T-helper 2 cell (primary cell): ENCODE results near the gene GPR15LG.
"Not testable (repeated sequence)": the region's sequence is repeated elsewhere in the genome, so short reads cannot be mapped to it uniquely, and the experiment has no call there.

Source experiments
- DNase-seq, 5 experiments: peaks; one replicate each; pipeline versions ENCODE4 v3.0.0 to v3.0.0-alpha.2; 2012 to 2022
- total RNA-seq, 2 donors: gene quantifications; one replicate each; lab custom pipeline; 2026; lab: John Stamatoyannopoulos, UW

Gene GPR15LG
- total RNA-seq: 0 to 0.07 reads per million in 2 donors

DNA sequence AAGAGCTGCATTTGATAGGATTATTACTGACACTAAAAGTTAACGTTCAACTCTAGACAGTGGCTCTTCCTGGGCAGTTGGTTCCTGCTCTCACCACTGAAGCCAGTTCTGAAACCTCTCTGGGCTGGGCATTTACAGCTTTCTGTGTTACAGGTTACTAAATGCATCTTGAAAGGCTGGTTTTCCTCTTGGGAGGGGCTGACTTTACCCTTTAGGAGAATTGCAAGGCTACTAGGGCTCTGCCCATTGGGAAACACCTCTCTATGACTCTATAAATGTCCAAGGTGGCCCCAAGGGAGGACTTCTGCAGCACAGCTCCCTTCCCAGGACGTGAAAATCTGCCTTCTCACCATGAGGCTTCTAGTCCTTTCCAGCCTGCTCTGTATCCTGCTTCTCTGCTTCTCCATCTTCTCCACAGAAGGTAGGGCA lies at the start of gene GPR15LG:
Gene GPR15LG, plus strand, starts transcription at position 301 of the 429 bp plus-strand sequence. Its CDS starts 51 bp downstream, at position 352.
- no peak for DNase-seq

- DNase-seq: not testable (repeated sequence)
Observed at GRCh38 chr10:84125910-84126784, 47.5 kb upstream of the GPR15LG start.

- no peak for DNase-seq
Observed at GRCh38 chr10:84126785-84127167, 46.8 kb upstream of the GPR15LG start.

GRCh38 chr10:84135836-84136235 lies 37.8 kb upstream of the GPR15LG start:
- no peak for DNase-seq

- DNase-seq: no peak
Observed at GRCh38 chr10:84137811-84138210, 35.8 kb upstream of the GPR15LG start.

- DNase-seq: peak in 3 of 5 experiments; percentile 31 to 86 (median 52)
Observed at GRCh38 chr10:84138478-84139125, 35.0 kb upstream of the GPR15LG start.

DNA sequence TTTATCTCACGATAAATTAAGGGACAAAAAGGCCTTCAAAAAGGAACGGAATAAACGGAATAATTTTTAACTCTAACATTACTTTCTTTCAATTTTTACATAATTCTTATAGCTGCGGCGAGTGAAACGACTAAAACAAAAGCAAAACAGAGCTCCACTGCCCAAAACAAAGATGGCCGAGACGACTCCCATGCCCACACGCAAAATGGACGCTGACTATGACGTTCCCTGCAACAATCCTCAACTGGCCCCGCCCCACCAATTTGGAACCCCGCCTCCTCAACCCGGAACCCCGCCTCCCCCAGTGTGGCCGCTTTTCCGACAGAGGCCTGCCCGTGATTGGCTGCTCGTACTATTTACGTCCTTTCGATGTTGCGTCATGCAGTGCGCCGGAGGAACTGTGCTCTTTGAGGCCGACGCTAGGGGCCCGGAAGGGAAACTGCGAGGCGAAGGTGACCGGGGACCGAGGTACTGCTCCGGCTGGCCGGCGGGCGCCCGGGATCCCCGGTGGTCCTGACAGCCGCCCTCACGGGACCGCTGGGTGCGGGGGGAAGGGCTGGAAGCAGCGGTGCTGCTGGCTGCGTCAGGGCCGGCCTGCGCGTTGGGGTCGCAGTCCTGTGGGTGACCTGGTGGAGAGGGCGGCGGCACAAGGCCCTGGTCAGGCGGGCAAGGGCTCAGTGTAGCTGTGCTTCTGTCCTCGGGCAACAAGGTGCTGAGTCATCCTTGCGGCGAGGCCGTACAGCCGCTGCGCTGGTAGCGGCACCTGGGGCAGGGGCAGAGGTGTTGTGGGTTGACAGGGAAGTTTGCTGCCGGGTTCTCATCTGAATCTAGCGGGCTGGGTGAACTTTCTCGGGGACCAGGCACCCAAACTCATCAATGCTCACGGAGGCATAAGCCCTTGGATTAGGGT lies 34.2 kb upstream of the GPR15LG start, which contains the start of gene GHITM:
Gene GHITM, plus strand, starts transcription at position 384 of the 910 bp plus-strand sequence. CDS start 1,992 bp downstream, outside the sequence.
- DNase-seq: peak; percentile 97 to 99 (median 98)

DNA sequence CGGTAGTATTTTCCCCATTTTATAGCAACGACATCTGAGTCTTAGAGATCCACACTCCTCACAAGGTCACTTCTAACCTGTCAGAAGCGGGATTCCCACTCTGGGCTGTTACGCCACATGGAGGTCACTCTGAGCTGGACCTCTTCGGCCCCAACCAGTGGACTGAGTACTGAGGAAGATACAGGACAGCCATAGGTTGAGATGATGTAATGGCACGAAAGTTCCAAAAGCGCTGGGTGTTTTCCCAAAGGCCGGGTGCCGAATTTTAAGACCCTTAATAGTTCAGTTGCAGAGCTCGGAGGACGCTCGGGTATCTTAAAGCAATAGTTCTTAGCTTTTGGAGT lies 33.6 kb upstream of the GPR15LG start:
- no peak for DNase-seq

GRCh38 chr10:84147347-84147746 lies 26.3 kb upstream of the GPR15LG start:
- no peak for DNase-seq

- DNase-seq: peak in 2 of 5 experiments; percentile 26 to 59
Observed at GRCh38 chr10:84148006-84148597, 25.5 kb upstream of the GPR15LG start.

DNA sequence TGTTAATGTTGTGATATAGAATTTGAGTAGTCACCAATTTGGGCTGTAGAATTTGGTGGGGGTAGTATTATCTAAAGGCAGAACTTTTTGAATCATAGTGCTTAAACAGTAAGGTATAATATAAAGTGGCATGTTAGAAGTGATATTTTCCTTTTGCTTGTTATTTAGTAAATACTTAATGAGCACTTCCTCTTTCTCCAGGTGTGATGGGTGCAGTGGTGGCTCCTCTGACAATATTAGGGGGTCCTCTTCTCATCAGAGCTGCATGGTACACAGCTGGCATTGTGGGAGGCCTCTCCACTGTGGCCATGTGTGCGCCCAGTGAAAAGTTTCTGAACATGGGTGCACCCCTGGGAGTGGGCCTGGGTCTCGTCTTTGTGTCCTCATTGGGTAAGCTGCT lies 23.7 kb upstream of the GPR15LG start:
- no peak for DNase-seq

DNA sequence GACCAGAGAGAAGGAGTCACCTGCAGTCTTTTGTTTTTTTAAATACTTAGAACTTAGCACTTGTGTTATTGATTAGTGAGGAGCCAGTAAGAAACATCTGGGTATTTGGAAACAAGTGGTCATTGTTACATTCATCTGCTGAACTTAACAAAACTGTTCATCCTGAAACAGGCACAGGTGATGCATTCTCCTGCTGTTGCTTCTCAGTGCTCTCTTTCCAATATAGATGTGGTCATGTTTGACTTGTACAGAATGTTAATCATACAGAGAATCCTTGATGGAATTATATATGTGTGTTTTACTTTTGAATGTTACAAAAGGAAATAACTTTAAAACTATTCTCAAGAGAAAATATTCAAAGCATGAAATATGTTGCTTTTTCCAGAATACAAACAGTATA lies 20.8 kb upstream of the GPR15LG start:
- no peak for DNase-seq

DNA sequence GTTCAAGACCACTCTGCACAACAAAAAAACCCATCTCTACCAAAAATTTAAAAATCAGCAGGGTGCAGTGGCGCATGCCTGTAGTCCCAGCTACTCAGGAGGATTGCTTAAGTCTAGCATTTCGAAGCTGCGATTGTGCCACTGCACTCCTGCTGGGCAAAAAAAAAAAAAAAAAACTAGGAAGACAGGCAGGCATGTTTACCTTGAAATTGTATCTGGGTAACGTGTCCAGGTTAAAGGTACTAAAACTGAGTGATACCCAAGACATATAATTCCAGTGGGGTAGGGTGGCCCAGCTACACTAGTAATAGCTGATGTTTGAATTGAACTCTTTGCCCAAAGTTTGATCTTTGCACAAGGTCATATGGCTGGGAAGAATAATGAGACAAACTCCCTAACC lies 18.1 kb upstream of the GPR15LG start:
- no peak for DNase-seq

GRCh38 chr10:84156009-84156408 lies 17.6 kb upstream of the GPR15LG start:
- DNase-seq: no peak

GRCh38 chr10:84156768-84157167 lies 16.8 kb upstream of the GPR15LG start:
- DNase-seq: peak in 1 of 5 experiments; percentile 49

DNA sequence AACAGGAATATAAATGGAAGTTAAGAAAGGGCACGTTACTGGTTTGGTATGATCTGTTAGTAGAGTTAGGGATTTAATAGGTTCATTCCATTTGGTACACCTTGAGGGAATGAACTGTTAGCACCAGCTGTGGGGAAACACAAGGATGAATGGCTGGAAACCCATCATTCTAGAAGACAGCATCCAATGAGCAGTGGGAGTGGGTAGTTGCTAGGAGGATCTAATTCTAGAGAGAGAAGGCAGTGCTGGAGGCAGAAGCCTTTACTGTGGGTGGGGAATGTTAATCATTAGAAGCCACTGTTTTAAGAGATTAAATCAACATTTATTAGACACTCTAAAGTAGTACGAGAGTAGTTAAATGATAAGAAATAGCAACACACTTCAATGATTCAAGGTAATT lies 15.5 kb upstream of the GPR15LG start:
- no peak for DNase-seq

DNA sequence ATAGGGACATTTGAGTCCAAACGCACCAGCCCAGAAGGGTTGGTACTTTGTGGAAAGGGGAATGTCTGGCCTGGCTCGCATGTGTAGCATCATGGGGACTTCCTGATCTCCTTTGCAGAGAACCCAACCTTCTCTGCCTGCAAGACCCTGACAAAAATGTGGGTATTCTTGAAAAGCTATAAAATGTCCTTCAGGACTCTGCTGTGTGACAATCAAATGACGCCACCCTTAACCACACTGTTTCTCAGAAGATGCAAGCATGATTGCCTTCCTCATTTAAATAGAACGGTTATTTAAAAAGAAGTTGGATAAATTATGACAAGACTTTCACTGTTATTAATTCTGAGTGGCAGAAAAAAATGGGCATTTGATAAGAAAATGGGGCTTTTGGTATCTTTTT lies 15.1 kb upstream of the GPR15LG start:
- DNase-seq: no peak

DNA sequence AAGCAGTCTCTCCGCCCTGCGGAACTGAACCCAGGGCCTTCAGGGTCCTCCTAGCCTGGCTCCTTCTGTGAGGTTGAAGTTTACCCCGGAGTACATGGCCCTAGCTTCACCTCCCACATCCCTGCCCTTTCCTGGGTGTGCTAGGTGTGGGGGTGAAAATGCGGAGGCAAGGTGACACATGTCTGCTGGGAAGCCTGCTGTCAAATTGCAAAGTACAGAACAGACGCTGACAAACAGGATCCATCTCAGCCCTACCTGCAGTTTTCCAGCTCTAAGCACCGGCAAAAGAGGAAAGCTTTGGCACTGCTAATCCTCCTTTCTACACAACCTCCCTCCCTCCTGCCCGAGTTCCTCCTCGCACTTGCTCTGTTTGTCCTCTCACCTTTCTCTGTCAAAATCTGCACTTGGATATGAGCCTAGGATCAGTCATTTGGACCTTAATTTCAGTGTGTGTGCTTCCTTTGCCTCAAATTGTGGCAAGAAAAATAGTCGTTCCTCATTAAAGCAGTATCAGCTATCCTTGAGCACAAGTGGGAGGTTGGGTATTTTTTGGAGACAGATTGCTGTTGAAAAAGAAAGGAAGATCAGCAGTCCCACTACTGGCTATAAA lies 14.4 kb upstream of the GPR15LG start:
- no peak for DNase-seq

DNA sequence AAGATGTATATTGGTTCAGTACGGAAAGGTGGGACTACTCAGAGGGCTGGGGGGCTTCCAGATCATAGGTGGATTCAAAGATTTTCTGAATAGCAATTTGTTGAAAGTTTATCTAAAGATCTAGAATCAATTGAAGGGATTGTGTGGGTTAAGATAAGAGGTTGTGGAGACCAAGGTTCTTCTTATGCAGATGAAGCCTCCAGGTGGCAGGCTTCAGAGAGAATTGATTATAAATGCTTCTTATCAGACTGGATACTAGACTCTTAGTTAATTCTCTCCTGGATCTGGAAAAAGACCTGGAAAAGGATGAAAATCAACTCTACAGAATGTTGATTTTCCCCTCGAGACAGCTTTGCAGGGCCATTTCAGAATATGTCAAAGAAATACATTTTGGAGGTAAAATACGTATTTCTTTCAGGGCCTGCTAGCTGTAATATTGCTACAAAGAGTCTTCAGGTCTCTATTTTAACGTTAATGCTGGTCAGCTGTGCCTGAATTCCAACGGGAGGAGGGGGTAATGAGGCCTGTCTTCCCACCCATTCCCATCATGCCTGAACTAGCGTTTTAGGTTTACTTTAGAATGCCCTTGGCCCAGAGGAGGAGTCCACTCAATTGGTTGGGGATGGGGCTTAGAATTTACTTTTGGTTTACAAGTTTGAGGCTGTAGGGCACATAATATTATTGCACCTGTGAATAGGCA lies 12.8 kb upstream of the GPR15LG start:
- no peak for DNase-seq

- no peak for DNase-seq
Observed at GRCh38 chr10:84163996-84164395, 9.6 kb upstream of the GPR15LG start.

DNA sequence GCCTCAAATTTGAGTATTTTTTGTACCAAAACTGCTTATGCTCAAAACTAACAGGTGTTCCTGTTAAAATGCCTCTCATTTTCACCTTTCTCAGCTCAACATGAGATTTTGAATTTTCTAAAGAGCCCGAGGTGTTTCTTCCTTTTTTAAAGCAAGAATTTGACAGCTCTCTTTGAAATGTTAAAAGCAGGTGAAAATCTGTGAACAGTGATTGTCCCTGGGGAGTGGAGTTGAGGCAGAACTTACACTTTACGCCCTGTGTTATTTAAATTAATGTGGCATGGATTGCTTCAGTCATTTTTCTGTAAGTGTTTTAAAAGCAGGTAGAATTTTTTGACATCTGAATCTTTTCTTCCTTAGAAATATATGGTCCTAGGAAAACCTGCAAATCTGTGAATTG lies 9.2 kb upstream of the GPR15LG start:
- no peak for DNase-seq
